Peyer's patch (tissue), 4 donors: Measurements from ENCODE around the gene PPP1R11.

Source experiments
- POLR2A ChIP-seq, 2 donors: fragments of 450-650 bp; IDR thresholded peaks; one replicate each; pipeline ENCODE4 v1.5.1; 2017; ENCODE audit warnings: antibody characterized with exemption in 2 of 2, mild to moderate bottlenecking in 2 of 2, moderate library complexity in 2 of 2
- TF ChIP-seq, protein P1 (sequence below), 6 experiments: fragments of 450-650 bp in 4 of 6; fragments of 200-600 bp in 2 of 6; sonication (generic) in 1 of 6; IDR thresholded peaks; one replicate each; pipeline ENCODE4 v1.5.1; 2017 to 2019; ENCODE audit warnings: antibody characterized with exemption in 6 of 6, mild to moderate bottlenecking in 3 of 6, moderate library complexity in 1 of 6

DNA sequence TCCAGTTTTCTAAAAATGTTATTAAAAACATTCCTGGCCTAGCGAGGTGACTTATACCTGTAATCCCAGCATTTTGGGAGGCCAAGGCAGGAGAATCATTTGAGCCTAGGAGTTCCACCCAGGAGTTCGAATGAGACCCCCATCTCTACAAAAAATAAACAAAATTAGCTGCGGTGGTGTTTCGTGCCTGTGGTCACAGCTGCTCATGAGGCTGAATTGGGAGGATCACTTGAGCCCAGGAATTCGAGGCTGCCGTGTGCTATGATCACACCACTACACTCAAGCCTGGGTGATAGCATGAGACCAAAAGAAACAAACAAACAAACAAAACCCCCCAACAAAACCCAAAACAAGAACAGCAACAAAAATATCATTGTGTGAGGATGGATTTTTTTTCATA lies 25.8 kb upstream of the PPP1R11 start:
- no peak for TF ChIP-seq POLR2A (IDR thresholded peaks at IDR 0.05)
- TF ChIP-seq, protein P1, sequence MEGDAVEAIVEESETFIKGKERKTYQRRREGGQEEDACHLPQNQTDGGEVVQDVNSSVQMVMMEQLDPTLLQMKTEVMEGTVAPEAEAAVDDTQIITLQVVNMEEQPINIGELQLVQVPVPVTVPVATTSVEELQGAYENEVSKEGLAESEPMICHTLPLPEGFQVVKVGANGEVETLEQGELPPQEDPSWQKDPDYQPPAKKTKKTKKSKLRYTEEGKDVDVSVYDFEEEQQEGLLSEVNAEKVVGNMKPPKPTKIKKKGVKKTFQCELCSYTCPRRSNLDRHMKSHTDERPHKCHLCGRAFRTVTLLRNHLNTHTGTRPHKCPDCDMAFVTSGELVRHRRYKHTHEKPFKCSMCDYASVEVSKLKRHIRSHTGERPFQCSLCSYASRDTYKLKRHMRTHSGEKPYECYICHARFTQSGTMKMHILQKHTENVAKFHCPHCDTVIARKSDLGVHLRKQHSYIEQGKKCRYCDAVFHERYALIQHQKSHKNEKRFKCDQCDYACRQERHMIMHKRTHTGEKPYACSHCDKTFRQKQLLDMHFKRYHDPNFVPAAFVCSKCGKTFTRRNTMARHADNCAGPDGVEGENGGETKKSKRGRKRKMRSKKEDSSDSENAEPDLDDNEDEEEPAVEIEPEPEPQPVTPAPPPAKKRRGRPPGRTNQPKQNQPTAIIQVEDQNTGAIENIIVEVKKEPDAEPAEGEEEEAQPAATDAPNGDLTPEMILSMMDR (IDR thresholded peaks at IDR 0.05), result no peak
